Measurements from ENCODE around the gene SLC2A4RG. TPM values are rescaled to one million over a fixed set of nuclear protein-coding genes. Genes with fewer than 3 reads are reported as not detected.
A peak's percentile ranks its signal among the peaks of the same experiment; 100 is the strongest.

Gene SLC2A4RG, protein sequence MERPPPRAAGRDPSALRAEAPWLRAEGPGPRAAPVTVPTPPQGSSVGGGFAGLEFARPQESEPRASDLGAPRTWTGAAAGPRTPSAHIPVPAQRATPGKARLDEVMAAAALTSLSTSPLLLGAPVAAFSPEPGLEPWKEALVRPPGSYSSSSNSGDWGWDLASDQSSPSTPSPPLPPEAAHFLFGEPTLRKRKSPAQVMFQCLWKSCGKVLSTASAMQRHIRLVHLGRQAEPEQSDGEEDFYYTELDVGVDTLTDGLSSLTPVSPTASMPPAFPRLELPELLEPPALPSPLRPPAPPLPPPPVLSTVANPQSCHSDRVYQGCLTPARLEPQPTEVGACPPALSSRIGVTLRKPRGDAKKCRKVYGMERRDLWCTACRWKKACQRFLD
- 36.6 and 52.0 TPM in 2 replicates for polyA plus RNA-seq (2011; rRNA removed)
- polyA minus RNA-seq (2011; rRNA and poly(A)+ RNA removed), result 14.7 and 26.1 TPM in 2 replicates

- ChIA-PET CTCF (interaction anchor here (1.0 kb wide), 1 partner anchor 36 kb away, joined by 4 read pairs; no protein-coding TSS in a partner anchor), POLR2A (interaction anchor here (0.5 to 0.6 kb wide), 2 partner anchors 12 to 18 kb away, joined by 3 to 9 read pairs; no protein-coding TSS in a partner anchor)
- Histone ChIP-seq H3K4me3 (ENCODE audit: low read depth, low read length) (peak within 1 kb of the TSS; percentile 74), H3K27me3 (ENCODE audit: control insufficient read depth, insufficient read depth, low read length) (no peaks in the 10 kb centered on the region), H3K36me3 (ENCODE audit: control insufficient read depth, insufficient read depth, low read length) (peaks cover 20% of the 10 kb centered on the region)
- no peak for TF ChIP-seq CTCF (IDR thresholded peaks at IDR 0.05; ENCODE audit: insufficient read depth, low read depth, low read length)
- DNase-seq (ENCODE audit: low read depth), result no peak
These were observed at the start of gene SLC2A4RG for GRCh38 chr20:63739130-63740069. Gene SLC2A4RG (plus strand): TSS chr20:63739776. CDS start chr20:63739913, 137 bp downstream.

GRCh38 chr20:63690003-63690897, 49.3 kb upstream of the SLC2A4RG start:
- ChIA-PET POLR2A (no interaction called here), CTCF (interaction anchor here (1.0 kb wide), 1 partner anchor 284 kb away, joined by 3 read pairs; no protein-coding TSS in a partner anchor)
- TF ChIP-seq CTCF (IDR thresholded peaks at IDR 0.05; ENCODE audit: insufficient read depth, low read depth, low read length), result no peak
- no peak overlapping the region for H3K4me3 ChIP-seq (ENCODE audit: low read depth, low read length)
- H3K36me3 ChIP-seq (ENCODE audit: control insufficient read depth, insufficient read depth, low read length), result peaks cover 6% of the 10 kb centered on the region
- no peak for DNase-seq (ENCODE audit: low read depth)
- H3K27me3 ChIP-seq (ENCODE audit: control insufficient read depth, insufficient read depth, low read length), result no peaks in the 10 kb centered on the region

GRCh38 chr20:63690898-63691710, 48.5 kb upstream of the SLC2A4RG start:
- ChIA-PET CTCF (no interaction called here), POLR2A (no interaction called here)
- Histone ChIP-seq H3K36me3 (ENCODE audit: control insufficient read depth, insufficient read depth, low read length) (peaks cover 9% of the 10 kb centered on the region), H3K4me3 (ENCODE audit: low read depth, low read length) (no peak overlapping the region), H3K27me3 (ENCODE audit: control insufficient read depth, insufficient read depth, low read length) (no peaks in the 10 kb centered on the region)
- no peak for DNase-seq (ENCODE audit: low read depth)
- TF ChIP-seq CTCF (IDR thresholded peaks at IDR 0.05; ENCODE audit: insufficient read depth, low read depth, low read length), result no peak

- peaks cover 9% of the 10 kb centered on the region for H3K36me3 ChIP-seq (ENCODE audit: control insufficient read depth, insufficient read depth, low read length)
- H3K27me3 ChIP-seq (ENCODE audit: control insufficient read depth, insufficient read depth, low read length), result no peaks in the 10 kb centered on the region
- TF ChIP-seq CTCF (IDR thresholded peaks at IDR 0.05; ENCODE audit: insufficient read depth, low read depth, low read length), result no peak
- H3K4me3 ChIP-seq (ENCODE audit: low read depth, low read length), result no peak overlapping the region
- POLR2A ChIA-PET, result no interaction called here
- CTCF ChIA-PET, result no interaction called here
- DNase-seq (ENCODE audit: low read depth), result no peak
These were observed 47.7 kb upstream of the SLC2A4RG start for GRCh38 chr20:63691711-63692435.
